Naive thymus-derived CD4-positive, alpha-beta T cell (primary cell): ENCODE results near the gene C22orf39. TPM values are rescaled to one million over a fixed set of nuclear protein-coding genes. Genes with fewer than 3 reads are reported as not detected.

Experiments
- polyA plus RNA-seq, 2 donors: library from polyadenylated mRNA; unstranded; fragments of 300-500 nt; fragmentation: Illumina TruSeq; gene quantifications; one replicate each; pipeline ENCODE4 v1.2.3, GENCODE V29; 2021
- total RNA-seq, 6 experiments: library from RNA in 5 of 6; stranded (reverse) in 5 of 6; gene quantifications; 1 replicate in 5 of 6; 2 replicates in 1 of 6; pipeline ENCODE4 v1.2.3 and lab custom pipeline; 2021 to 2026

C22orf39 gene
- total and polyA plus RNA-seq, 7 experiments from 2014 or later: 34.2 to 58.0 (median 43.4) TPM

Other genes starting within 250 kb of the C22orf39 start
- gene CLTCL1, start 156.0 kb downstream of the C22orf39 start, total RNA-seq: 1 to 10 TPM in 3 of 5 experiments, under 1 TPM in 2; 0.22 to 3.1 (median 1.4) TPM
- gene CLTCL1, start 156.0 kb downstream of the C22orf39 start, polyA plus RNA-seq: 1 to 10 TPM in 1 of 2 donors, under 1 TPM in 1; 0.95 to 1.2 TPM
- gene HIRA, start 16.0 kb downstream of the C22orf39 start, total RNA-seq: 10 to 100 TPM; 21.2 to 42.3 (median 29.2) TPM
- gene HIRA, start 16.0 kb downstream of the C22orf39 start, polyA plus RNA-seq: 1 to 10 TPM; 2.8 to 4.9 TPM
- 10 to 100 TPM; 11.5 to 21.2 (median 17.0) TPM for gene MRPL40, start 15.2 kb downstream of the C22orf39 start, total RNA-seq
- 10 to 100 TPM; 65.3 to 72.1 TPM for gene MRPL40, start 15.2 kb downstream of the C22orf39 start, polyA plus RNA-seq
- 10 to 100 TPM; 46.8 to 84.8 (median 66.9) TPM for gene UFD1, start 31.5 kb upstream of the C22orf39 start, total RNA-seq
- gene UFD1, start 31.5 kb upstream of the C22orf39 start, polyA plus RNA-seq: 10 to 100 TPM; 78.7 to 87.8 TPM
- 10 to 100 TPM in 1 of 5 experiments, 1 to 10 TPM in 1, under 1 TPM in 3; 0.35 to 57.7 (median 0.85) TPM for gene CDC45, start 32.2 kb upstream of the C22orf39 start, total RNA-seq
- 1 to 10 TPM in 1 of 2 donors, under 1 TPM in 1; 0.45 to 1.7 TPM for gene CDC45, start 32.2 kb upstream of the C22orf39 start, polyA plus RNA-seq
- gene CLDN5, start 76.7 kb upstream of the C22orf39 start, total RNA-seq: 1 to 10 TPM in 2 of 5 experiments, not detected in 3; 1.7 to 2.0 TPM
- gene CLDN5, start 76.7 kb upstream of the C22orf39 start, polyA plus RNA-seq: 10 to 100 TPM in 1 of 2 donors, 1 to 10 TPM in 1; 6.7 to 11.7 TPM